Frontal cortex (tissue), 4 donors: ENCODE measurements around the gene CIAO2A. TPM values are rescaled to one million over a fixed set of nuclear protein-coding genes. Genes with fewer than 3 reads are reported as not detected.
A peak's percentile ranks its signal among the peaks of the same experiment; 100 is the strongest.

Experiments
- DNase-seq, 2 donors: peaks; one replicate each; pipeline ENCODE4 v3.0.0; 2012; ENCODE audit warnings: low spot score in 2 of 2
- FAIRE-seq: peaks from 2 replicates; lab custom pipeline; 2012; peaks lifted over from hg19 to GRCh38; lab: Jason Lieb, UNC
- total RNA-seq: library from RNA; depleted of rRNA; stranded (reverse); fragments of >200 nt; gene quantifications from one replicate; pipeline ENCODE4 v1.2.3, GENCODE V29; 2014
- donor health status: control.
- donor health status: control.
- donor health status: control.

The CIAO2A gene
- total RNA-seq, 1 donor from 2014 or later = 44.8 TPM

GRCh38 chr15:64046421-64047153, 47.1 kb downstream of the CIAO2A start, which contains the start of gene DAPK2:
DAPK2 (minus strand) TSS chr15:64046485; CDS start chr15:64040261, 6,224 bp downstream.
- FAIRE-seq (no peak), DNase-seq (peak; percentile 91 to 94)

GRCh38 chr15:64045774-64046420, 47.7 kb downstream of the CIAO2A start:
- DNase-seq (peak in 1 of 2 donors; percentile 65), FAIRE-seq (no peak)

GRCh38 chr15:64045101-64045435, 48.6 kb downstream of the CIAO2A start:
- no peak for FAIRE-seq

GRCh38 chr15:64044300-64045100, 49.1 kb downstream of the CIAO2A start:
- FAIRE-seq = no peak
- DNase-seq = no peak

More at GRCh38 chr15:64045101-64045435, 48.6 kb downstream of the CIAO2A start:
- no peak for DNase-seq

- DNase-seq (no peak), FAIRE-seq (no peak)
Measured at GRCh38 chr15:64038878-64039610, 54.6 kb downstream of the CIAO2A start.

- FAIRE-seq = no peak
Measured at GRCh38 chr15:64037966-64038365, 55.7 kb downstream of the CIAO2A start.

GRCh38 chr15:64037116-64037515, 56.5 kb downstream of the CIAO2A start:
- FAIRE-seq (no peak), DNase-seq (no peak)

More at GRCh38 chr15:64037966-64038365, 55.7 kb downstream of the CIAO2A start:
- DNase-seq = no peak

- no peak for DNase-seq
Measured at GRCh38 chr15:64035525-64035924, 58.1 kb downstream of the CIAO2A start.

GRCh38 chr15:64034519-64034918, 59.1 kb downstream of the CIAO2A start:
- FAIRE-seq (no peak), DNase-seq (no peak)

More at GRCh38 chr15:64035525-64035924, 58.1 kb downstream of the CIAO2A start:
- FAIRE-seq = no peak

GRCh38 chr15:64032329-64032728, 61.3 kb downstream of the CIAO2A start:
- no peak for DNase-seq
- FAIRE-seq = no peak

- DNase-seq (no peak), FAIRE-seq (no peak)
Measured at GRCh38 chr15:64030123-64030522, 63.5 kb downstream of the CIAO2A start.

GRCh38 chr15:64029633-64030032, 64.0 kb downstream of the CIAO2A start:
- DNase-seq (no peak), FAIRE-seq (no peak)

GRCh38 chr15:64029110-64029509, 64.5 kb downstream of the CIAO2A start:
- DNase-seq (peak in 1 of 2 donors; percentile 37), FAIRE-seq (no peak)

- no peak for FAIRE-seq
- DNase-seq = no peak
Measured at GRCh38 chr15:64026591-64026990, 67.0 kb downstream of the CIAO2A start.

GRCh38 chr15:64024172-64025050, 69.2 kb downstream of the CIAO2A start:
- DNase-seq (no peak), FAIRE-seq (no peak)

GRCh38 chr15:64023220-64023619, 70.4 kb downstream of the CIAO2A start:
- FAIRE-seq (no peak), DNase-seq (no peak)

GRCh38 chr15:64022571-64022970, 71.1 kb downstream of the CIAO2A start:
- FAIRE-seq = no peak

More at GRCh38 chr15:64022571-64022970, 71.1 kb downstream of the CIAO2A start:
- no peak for DNase-seq
